GM12874 (cell line): ENCODE measurements around the gene ESRRG.

ENCODE experiments used
- TF ChIP-seq, protein P1 (sequence below): IDR thresholded peaks from 2 replicates; pipeline ENCODE4 v1.5.1; 2011; ENCODE audit warnings: low read depth, mild to moderate bottlenecking, control low read depth, low read length, moderate library complexity; ENCODE audit not compliant: insufficient read depth

ESRRG gene

DNA sequence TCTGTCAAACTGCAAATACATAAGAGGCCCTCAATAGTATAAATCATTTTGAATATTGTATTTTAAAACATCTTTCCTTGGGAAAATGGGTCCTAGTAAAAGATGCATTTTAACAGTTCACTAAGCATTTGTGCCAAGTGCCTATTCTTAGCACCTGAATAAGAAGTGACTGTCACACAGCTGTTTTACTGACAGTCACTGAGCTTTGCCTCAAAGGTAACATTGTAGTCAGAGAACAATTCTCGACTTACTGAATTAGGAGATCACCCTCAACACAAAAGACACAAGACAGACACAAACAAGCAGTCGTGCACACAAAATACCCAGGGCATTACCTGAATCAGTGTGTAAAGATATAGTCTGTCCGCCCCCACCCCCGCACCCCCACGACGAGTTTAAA lies 408 bp downstream of the ESRRG start:
- TF ChIP-seq, protein P1, sequence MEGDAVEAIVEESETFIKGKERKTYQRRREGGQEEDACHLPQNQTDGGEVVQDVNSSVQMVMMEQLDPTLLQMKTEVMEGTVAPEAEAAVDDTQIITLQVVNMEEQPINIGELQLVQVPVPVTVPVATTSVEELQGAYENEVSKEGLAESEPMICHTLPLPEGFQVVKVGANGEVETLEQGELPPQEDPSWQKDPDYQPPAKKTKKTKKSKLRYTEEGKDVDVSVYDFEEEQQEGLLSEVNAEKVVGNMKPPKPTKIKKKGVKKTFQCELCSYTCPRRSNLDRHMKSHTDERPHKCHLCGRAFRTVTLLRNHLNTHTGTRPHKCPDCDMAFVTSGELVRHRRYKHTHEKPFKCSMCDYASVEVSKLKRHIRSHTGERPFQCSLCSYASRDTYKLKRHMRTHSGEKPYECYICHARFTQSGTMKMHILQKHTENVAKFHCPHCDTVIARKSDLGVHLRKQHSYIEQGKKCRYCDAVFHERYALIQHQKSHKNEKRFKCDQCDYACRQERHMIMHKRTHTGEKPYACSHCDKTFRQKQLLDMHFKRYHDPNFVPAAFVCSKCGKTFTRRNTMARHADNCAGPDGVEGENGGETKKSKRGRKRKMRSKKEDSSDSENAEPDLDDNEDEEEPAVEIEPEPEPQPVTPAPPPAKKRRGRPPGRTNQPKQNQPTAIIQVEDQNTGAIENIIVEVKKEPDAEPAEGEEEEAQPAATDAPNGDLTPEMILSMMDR = no peak

DNA sequence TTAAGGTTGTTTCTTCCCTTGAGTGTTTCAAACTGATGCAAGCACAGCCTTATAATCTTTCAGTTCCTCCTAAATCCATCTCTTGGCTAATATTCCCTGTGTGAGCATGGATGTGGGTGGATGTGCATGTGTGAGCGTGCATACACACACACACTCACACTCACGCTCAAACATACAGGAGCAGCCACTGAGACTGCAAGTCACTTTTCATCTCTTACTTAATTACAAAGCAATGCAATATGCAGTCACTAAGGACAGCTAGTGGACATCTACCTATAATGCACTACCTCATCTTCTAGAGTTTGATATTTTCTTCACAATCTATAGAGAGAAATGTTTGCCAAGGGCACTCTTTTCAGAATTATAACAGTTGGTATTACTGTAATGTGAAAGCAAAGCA lies 1.4 kb downstream of the ESRRG start:
- TF ChIP-seq, protein P1 = no peak

DNA sequence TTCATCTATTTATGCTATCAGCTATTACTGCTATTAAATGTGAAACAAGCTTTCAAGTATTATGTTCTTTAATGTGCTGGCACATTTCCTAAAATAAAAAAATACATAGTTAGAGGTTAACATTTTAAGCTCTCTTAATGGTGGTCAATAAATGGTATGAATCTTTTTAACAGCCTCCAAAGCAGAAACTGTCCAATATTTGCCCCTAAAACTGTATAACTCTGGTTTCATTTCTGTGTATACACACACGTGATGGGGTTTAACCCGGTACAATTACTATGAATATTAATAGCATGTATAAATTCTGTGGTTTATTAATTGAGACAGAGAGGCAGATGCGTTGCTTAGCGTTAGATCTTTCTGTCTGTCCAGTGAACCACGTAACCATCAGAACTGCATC lies 2.2 kb downstream of the ESRRG start:
- TF ChIP-seq, protein P1 = no peak

DNA sequence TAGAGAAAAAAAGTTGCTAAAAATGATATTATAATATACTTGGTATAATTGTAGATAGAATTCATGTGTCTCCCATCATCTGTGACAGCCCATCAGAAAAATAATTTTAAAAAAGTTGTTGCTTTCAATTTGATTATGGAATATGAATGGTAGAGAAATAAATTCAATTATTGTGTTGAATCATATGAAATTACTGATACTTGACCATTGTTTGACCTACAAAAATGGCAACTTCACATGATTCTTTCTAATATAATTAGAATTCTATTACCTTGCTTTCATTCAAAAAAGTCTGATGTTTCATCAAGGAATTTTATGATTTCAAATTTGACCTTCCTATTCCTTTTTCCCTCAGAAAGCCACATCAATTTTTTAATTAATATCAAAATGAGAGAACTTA lies 11.5 kb downstream of the ESRRG start:
- TF ChIP-seq, protein P1 = no peak

DNA sequence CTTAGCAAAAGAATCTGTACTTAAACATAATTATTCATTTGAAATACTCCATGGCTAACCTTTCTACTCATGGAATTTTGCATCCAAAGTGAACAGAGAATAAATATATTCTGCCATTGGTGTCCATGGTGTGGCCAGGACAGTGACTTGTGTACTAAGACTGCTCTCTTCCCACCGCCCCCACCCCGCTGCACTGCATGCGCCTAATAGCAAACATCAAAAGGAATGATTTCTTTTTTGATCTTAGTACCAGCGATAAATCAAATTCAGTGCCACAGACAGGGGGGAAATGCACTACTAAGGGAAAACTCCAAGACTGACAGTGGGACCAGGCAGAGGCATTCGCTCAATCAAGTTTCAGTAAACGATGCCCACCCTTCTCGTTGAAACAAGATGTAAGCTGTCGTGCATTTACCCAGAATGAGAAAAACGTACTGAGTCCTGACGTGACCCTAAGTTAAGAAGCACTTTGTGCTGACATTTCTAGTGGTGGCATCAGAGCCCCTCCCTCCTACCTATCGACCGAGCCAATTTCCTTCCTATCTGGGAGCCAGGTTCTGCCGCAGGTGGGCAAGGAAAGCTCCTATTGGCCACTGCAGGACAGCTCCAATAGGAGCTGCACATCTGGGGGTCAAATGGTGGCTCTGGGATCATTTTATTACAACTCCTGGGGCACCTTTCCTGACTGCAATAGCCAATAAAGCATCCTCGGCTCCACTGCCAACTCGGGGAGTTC lies 12.5 kb downstream of the ESRRG start:
- TF ChIP-seq, protein P1 = no peak

DNA sequence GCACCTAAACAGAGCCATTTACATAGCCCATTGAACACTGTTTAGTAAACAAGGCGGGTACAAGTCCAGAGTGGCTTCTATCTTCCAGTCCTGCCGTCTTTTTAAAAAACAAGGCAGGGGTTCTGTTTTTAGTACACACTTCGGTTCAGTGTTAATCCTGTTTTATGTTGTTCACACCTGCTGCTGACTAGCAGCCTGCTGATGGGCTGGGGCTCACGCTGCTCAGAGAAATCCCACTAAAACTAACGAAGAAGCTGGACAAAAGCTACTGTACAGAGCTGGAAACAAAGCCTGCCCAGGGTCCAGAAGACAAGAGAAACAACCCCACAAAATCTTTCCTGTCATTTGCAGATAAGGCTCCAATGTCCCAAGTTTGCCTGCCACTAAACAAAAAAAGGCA lies 13.2 kb downstream of the ESRRG start:
- TF ChIP-seq, protein P1 = no peak

DNA sequence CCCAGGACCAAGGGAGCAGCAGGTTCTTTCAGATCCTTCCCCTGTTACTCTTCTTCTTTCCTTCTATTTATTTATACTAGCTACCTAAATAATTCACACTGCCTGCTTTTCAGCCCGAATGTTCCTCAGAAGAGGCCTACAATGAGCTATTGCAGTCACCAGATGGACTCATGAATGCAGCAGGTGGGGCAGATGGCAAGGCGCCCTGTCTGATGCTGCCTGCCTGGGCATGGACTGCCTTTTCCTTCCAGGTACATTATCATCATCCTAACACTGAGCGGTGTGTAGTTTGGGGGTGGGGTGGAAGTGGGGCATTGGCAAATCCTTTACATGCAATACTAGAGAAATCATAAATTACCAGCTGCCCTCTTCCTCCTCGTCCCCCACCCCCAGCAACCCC lies 17.6 kb downstream of the ESRRG start:
- TF ChIP-seq, protein P1 = no peak
